ENCODE measurements around the gene LRPPRC.

- no peak for TF ChIP-seq EZH2 (IDR thresholded peaks at IDR 0.05; ENCODE audit: insufficient read depth, poor library complexity, severe bottlenecking)
- TF ChIP-seq EZH2phosphoT487 (IDR thresholded peaks at IDR 0.05; ENCODE audit: insufficient read depth, low read depth) = no peak
Measured at GRCh38 chr2:43898134-43898837, 97.5 kb downstream of the LRPPRC start.
